Kasumi-1 (cell line): ENCODE results near the gene SLC2A4.

Source experiments
- DNase-seq, 2 experiments: peaks; one replicate each; lab custom pipeline; 2025; lab: John Stamatoyannopoulos, UW

The SLC2A4 gene

GRCh38 chr17:7248796-7249195, 32.7 kb upstream of the SLC2A4 start:
- no peak for DNase-seq

GRCh38 chr17:7249214-7249613, 32.3 kb upstream of the SLC2A4 start:
- DNase-seq = no peak

DNA sequence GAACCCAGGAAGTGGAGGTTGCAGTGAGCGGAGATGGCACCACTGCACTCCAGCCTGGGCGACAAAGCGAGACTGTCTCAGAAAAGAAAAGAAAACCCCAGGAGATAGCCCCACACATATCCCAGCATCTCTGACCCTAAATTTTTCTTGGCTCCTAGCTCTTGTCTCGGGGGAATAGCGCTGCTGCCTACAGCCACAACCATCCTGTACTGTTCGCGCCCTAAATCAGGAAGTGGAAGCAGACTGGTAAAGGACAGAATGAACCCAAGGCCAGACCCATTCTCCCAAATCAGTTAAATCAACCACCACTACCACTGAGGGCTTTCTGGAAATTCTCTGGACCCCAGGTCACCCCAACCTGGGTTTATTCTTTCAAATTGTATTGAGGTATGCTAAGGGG, 31.7 kb upstream of the SLC2A4 start:
- peak in 1 of 2 experiments; percentile 19 for DNase-seq

GRCh38 chr17:7250695-7251627, 30.6 kb upstream of the SLC2A4 start:
- DNase-seq = no peak

- DNase-seq = peak; percentile 91 to 95
Observed at GRCh38 chr17:7251661-7252175, 29.8 kb upstream of the SLC2A4 start, which contains the start of gene CTDNEP1. CTDNEP1 (minus strand) TSS chr17:7251734; CDS start chr17:7251296, 438 bp downstream.

DNA sequence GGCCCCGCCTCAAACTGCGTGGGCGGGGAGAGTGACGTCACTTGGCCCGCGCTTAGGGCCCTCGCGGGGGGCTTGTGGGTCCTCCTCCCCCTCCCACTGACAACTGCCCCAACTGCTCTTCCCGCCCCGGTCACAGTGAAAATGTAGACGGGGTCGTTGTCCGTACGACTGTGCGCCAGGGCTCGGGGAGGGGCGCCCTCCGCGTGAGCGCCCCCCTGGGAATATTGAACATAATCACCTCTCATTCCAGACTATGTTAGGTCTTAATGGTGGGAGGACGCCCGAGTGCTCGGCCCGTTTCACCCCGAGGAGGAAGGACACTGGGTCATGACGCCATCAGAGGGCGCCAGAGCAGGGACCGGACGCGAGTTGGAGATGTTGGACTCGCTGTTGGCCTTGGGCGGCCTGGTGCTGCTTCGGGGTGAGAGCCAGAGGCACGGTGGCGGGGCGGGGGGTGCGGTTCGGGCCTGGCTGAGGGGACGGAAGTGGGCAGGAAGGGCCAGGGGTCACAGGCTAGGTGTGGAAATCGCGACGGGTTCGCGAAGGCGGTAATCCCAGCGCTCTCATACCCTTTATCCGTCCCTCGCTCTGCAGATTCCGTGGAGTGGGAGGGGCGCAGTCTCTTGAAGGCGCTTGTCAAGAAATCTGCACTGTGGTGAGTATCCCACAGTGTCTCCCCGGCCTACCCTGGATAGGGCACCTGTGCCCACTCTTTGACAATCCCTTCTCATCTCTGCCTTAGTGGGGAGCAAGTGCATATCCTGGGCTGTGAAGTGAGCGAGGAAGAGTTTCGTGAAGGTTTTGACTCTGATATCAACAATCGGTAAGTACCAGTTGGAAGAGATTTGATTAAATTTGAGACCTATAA, 29.1 kb upstream of the SLC2A4 start, which contains the start of gene ELP5:
Gene ELP5, plus strand, starts transcription at position 40 of the 868 bp plus-strand sequence. Its CDS starts 336 bp downstream, at position 376.
- DNase-seq = peak; percentile 59 to 67

DNA sequence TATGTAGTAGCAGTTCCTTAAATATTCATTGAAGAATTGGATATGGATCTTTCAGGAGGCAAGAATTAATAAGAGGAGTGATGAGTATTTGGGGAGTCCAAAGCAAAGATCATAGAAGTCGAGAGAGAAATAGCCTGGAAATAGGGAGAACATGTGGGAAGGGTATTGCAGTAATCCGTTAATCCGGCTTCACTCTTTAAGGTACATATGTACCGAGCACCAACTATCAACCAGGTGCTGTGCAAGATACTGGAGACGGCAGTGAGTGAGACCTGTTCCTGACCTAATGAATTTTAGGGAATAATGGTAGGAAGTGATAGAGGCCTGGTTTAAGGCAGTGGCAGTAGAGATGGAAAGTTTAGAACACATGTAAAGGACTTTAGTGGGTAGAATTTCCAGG, 28.4 kb upstream of the SLC2A4 start:
- DNase-seq = no peak

GRCh38 chr17:7254511-7254910, 27.0 kb upstream of the SLC2A4 start:
- DNase-seq = no peak

GRCh38 chr17:7256766-7257456, 24.6 kb upstream of the SLC2A4 start:
- no peak for DNase-seq

DNA sequence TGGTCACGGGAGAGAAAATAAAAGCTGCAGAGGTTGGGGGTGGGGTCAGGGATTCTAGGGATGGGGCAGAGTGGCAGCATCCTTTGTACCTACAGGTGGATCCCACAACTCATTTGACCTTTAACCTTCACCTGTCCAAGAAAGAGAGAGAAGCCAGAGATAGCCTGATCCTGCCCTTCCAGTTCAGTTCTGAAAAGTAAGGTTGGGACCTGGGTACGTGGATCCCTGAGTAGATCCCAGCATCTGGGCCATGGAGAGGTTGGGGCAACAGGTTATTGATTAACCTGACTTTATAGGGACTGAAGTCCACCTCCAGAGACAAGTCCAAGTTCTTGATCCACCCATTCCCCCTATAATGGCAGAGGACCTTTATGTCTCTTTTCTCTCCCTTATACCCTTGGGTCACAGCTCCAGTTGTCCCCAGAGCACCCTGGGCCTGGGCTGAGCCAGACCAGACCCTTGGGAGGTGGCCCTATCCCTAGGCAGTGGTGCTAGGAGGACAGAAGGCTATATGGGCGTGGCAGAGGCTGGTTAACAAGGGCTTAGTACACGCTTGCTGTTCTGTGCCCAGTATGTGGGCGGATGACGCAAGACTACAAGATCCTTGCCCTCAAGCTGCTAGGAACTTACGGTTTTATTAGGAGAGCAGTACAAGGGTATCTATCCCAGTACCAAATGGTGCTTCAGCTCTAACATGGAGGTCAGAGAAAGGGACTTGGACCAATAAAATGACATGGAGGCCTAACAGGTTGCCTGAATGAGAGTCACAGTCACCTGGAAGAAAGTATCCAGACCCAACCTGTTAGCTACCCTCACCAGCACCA, 22.6 kb upstream of the SLC2A4 start:
- no peak for DNase-seq

GRCh38 chr17:7259555-7259889, 22.0 kb upstream of the SLC2A4 start:
- DNase-seq = no peak

GRCh38 chr17:7260151-7260550, 21.4 kb upstream of the SLC2A4 start:
- DNase-seq = no peak

DNA sequence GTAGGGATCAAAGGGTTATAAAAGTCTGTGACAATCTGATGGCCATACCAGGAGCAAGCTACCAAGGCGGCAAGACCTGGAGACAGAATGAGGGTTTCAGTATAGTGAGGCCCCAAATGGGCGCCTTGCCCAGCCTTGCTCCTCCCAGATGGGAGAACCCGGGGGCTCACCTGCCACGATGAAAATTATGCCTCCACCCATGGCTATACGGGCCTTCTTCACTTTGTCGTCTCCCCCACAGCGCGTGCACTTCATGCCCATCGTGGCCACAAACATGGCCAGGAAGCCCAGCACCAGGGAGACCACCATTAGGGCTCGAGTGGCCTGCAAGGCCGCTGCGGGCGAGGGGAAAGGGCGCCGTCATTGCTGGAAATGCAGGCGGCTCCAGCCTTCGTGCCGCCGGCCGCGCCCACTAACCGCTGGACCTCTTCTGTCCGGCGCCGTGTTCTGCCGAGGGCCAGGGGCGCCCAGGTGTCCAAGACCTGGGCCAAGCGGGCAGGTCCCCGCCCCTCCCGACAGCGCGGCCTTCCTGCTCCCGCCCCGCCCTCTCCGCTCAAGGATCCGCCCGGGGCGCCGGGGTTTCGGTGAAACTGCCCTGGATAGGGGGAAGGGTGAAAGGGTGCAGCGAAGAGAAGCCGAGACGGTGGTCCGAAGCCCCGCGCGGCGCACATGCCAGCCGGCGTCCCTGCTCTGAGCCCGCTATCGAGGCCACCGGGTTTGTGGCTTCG, 20.7 kb upstream of the SLC2A4 start:
- DNase-seq = no peak

DNA sequence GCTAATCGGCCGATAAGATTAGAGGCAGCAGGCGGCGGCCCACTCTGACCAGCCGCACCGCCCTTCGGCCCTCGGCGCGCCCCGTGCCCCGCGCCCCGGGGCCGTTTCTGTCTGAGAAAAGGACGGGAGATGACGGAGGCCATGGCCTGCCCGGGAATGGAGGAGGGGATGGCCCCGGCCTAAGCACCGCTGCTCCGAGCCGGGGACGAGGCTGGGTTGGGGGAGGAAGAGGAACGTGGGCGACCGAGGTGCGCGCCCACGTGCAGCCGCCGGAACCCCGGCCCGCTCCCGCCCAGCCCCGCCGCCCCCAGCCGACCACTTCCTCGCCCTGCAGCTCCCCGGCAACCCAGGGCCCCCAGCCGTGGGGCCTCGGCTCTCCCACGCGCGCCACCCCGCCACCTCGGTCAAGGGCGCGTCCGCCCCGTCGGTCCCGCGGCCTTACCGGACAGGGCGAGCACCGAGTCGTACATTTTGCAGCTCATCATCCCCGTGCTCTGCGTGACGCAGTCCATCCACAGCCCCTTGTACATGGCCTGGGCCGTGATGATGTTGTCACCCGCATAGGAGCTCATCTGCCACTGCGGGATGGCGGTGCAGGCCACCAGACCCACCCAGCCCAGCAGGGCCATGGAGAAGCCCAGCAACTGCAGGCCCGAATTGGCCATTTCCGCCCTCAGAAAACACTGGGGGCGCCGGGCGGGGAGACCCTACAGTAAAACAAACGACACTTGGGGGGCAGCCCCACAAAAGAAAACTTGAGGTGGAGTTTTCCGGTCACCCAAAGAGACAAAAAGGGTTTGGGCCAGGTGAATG, 19.9 kb upstream of the SLC2A4 start:
- DNase-seq = no peak

DNA sequence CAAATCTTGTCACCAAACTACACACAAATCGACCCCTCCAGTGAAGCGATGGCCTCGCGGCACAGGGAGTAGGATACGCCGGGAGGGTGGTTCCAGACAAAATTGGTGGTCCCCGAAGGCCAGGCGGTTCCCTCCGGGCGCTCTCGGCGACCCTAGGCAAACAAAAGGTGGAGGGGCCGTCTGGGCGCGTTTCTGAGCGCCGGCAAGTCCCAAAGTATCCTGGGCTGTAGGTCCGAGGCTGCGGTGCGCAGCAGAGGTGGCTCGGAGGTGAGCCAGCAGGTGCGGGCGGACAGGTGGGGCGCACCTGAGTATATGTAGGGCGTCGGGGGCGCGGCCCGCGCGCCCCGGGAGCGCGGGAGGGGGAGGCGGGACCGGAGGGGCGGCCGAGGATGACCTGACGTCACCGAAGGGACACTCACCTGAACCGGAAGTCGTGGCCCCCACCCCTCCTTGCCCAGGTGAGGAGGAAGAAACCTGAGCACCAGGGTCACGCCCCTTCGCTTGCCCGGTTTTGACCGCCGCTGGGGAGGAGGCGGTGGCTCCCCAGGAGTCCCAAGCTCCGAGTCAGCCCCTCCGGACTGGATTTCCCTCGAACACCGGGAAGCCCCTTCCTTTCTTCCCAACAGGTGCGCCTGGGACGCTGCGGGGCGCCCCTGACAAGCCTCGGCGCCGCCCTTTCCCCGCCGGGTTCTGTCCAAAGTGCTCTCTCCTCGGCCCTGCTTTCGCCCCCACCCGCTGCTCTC, 19.2 kb upstream of the SLC2A4 start, which contains the start of gene CLDN7:
Gene CLDN7, minus strand, starts transcription at position 287 of the 743 bp plus-strand sequence. CDS start 435 bp downstream, outside the sequence.
- DNase-seq = no peak

- DNase-seq = no peak
Observed at GRCh38 chr17:7262935-7263800, 18.4 kb upstream of the SLC2A4 start.

- no peak for DNase-seq
Observed at GRCh38 chr17:7263801-7264078, 17.8 kb upstream of the SLC2A4 start.

DNA sequence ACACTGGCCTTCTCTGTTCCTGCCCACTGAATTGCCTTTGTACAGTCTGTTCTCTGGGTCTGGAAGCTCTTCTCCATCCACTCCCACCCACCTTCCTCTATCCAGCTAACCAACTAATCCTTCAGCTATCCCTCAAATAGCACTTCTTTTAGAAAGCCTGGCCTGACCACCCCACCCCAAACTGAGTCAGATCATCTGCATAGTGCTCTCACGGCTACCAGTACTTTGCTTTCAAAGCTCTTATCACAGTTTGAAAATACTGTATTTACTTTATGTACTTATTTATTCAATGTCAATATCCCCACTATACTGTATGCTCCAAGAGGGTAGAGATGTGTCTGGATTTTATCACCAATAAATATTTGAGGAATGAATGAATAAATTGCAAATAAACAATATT, 14.7 kb upstream of the SLC2A4 start:
- no peak for DNase-seq
